Thoracic aorta (tissue), 2 donors: Measurements from ENCODE around the gene ZNF524. TPM values are rescaled to one million over a fixed set of nuclear protein-coding genes. Genes with fewer than 3 reads are reported as not detected.

ENCODE experiments used
- ATAC-seq: fragments of 150-250 bp; one replicate; pipeline ENCODE4 v1.8.0; 2017; ENCODE audit warnings: low read depth; ENCODE audit not compliant: insufficient number of reproducible peaks, low FRiP score
- DNase-seq: peaks from one replicate; pipeline ENCODE4 v3.0.0-alpha.2; 2020; ENCODE audit warnings: low spot score
- H3K27ac ChIP-seq, 2 donors: fragments of 200-600 bp; sonication (generic); 1 replicate in 1 of 2; 2 replicates in 1 of 2; pipeline ENCODE4 v1.5.1; 2016; ENCODE audit warnings: mild to moderate bottlenecking in 2 of 2, moderate library complexity in 2 of 2
- H3K27me3 ChIP-seq: fragments of 200-600 bp; sonication (generic); replicated peaks from 2 replicates; pipeline ENCODE4 v1.6.0; 2016; ENCODE audit warnings: mild to moderate bottlenecking; ENCODE audit not compliant: insufficient read depth
- H3K36me3 ChIP-seq: fragments of 200-600 bp; sonication (generic); one replicate; pipeline ENCODE4 v1.5.1; 2016
- H3K4me1 ChIP-seq, 2 donors: fragments of 200-600 bp; sonication (generic); 1 replicate in 1 of 2; 2 replicates in 1 of 2; pipeline versions ENCODE4 v1.5.1 to v1.6.0; 2016; ENCODE audit warnings: low read depth in 2 of 2, mild to moderate bottlenecking in 1 of 2; ENCODE audit not compliant: control insufficient read depth in 1 of 2
- H3K4me3 ChIP-seq: fragments of 200-600 bp; sonication (generic); 2 replicates; pipeline ENCODE4 v1.5.1; 2016; ENCODE audit warnings: mild to moderate bottlenecking
- H3K9me3 ChIP-seq: fragments of 200-600 bp; sonication (generic); 2 replicates; pipeline ENCODE4 v1.5.1; 2016
- CTCF ChIP-seq: fragments of 200-600 bp; sonication (generic); IDR thresholded peaks from one replicate; pipeline ENCODE4 v1.5.1; 2019; ENCODE audit warnings: antibody characterized with exemption
- total RNA-seq, 2 donors: library from RNA; depleted of rRNA; stranded (reverse); fragments of >200 nt; gene quantifications; one replicate each; pipeline versions ENCODE4 v1.1.0 to v1.2.3, GENCODE V29; 2016

The ZNF524 gene
- total RNA-seq, 2 donors from 2014 or later = 21.7 to 26.4 TPM

DNA sequence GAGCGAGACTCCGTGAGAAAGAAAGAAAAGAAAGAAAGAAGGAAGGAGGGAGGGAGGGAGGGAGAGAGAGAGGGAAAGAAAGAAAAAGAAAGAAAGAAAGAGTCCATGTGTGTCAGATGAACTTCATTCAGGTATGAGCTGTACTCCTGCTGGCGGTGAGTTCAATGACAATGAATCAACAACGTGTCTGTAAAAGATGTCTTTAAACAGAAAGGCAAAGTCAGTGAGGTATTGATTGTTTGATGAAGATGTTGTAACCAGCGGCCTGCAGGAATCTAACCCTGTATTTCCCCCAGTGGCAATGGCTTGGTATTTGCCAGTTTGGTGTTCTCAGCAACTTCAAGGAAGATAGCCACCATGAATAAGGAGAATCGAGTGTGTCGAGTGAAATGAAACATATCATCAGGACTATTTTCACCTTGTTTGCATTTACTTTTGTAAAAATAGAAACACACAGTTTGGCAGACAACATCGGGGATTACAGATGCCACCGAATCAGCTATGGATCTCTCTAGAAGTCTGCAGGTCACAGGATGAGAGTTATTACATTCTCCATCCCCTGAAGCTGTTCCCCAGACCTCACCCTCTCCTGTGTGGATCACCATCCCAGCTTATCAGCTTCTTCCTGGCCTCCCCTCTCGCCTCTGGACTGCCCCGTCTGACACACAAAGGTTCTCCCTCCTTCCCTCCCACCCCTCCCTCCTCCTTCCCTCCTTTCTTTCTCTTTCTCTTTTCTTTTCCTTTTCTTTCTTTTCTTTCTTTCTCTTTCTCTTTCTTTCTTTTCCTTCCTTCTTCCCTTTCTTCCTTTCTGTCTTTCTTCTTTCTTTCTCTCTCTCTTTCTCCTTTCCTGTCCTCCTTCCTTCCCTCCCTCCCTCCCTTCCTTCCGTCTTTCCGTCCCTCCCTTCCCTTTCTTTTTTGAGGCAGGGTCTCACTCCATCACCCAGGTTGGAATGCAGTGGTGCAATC lies 46.6 kb upstream of the ZNF524 start:
- no peaks in the 10 kb centered on the region for H3K27me3 ChIP-seq
- TF ChIP-seq CTCF = no peak
- no peak for DNase-seq
- H3K9me3 ChIP-seq = no peaks in the 10 kb centered on the region
- ATAC-seq = no peak
- no peak overlapping the region for H3K27ac ChIP-seq
- H3K36me3 ChIP-seq = no peaks in the 10 kb centered on the region
- H3K4me3 ChIP-seq = no peak overlapping the region
- peaks cover 9 to 13% of the 10 kb centered on the region in 2 donors for H3K4me1 ChIP-seq

GRCh38 chr19:55554302-55554701 lies 45.8 kb upstream of the ZNF524 start:
- no peak for ATAC-seq
- Histone ChIP-seq H3K27ac (no peak overlapping the region), H3K4me3 (no peak overlapping the region), H3K36me3 (no peaks in the 10 kb centered on the region), H3K4me1 (peaks cover 7 to 8% of the 10 kb centered on the region in 2 donors), H3K9me3 (no peaks in the 10 kb centered on the region), H3K27me3 (no peaks in the 10 kb centered on the region)
- TF ChIP-seq CTCF = no peak
- DNase-seq = no peak

DNA sequence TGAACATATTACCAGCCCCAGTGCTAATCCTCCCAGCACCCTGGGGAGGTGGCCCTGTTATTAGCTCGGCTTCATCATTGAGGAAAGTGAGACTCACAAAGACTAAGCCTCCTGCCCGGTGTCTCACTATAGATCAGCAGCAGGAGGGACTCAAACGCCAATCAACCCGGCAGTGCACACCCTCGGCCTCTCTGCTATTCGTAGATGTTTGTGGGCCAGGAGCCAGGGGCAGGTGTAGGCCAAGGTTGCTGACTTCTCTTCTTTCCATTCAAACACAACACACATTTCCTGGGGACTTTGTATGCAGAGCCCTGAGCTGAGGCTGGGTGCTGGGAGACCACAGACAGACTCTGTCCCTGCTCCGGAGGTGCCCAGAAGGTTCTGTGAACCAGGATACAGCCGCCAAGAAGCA lies 45.3 kb upstream of the ZNF524 start:
- ATAC-seq (no peak), DNase-seq (no peak)
- Histone ChIP-seq H3K4me3 (no peak overlapping the region), H3K4me1 (peaks cover 4 to 5% of the 10 kb centered on the region in 2 donors), H3K27me3 (no peaks in the 10 kb centered on the region), H3K36me3 (no peaks in the 10 kb centered on the region), H3K9me3 (no peaks in the 10 kb centered on the region), H3K27ac (no peak overlapping the region)
- no peak for TF ChIP-seq CTCF

GRCh38 chr19:55559684-55560083 lies 40.4 kb upstream of the ZNF524 start:
- H3K4me3 ChIP-seq = no peak overlapping the region
- H3K36me3 ChIP-seq = no peaks in the 10 kb centered on the region
- H3K9me3 ChIP-seq = no peaks in the 10 kb centered on the region
- no peak overlapping the region for H3K27ac ChIP-seq
- no peak for TF ChIP-seq CTCF
- DNase-seq = no peak
- H3K27me3 ChIP-seq = no peaks in the 10 kb centered on the region
- no peaks in the 10 kb centered on the region for H3K4me1 ChIP-seq
- no peak for ATAC-seq

GRCh38 chr19:55563261-55563690 lies 36.8 kb upstream of the ZNF524 start:
- TF ChIP-seq CTCF = no peak
- DNase-seq (no peak), ATAC-seq (no peak)
- no peaks in the 10 kb centered on the region for H3K36me3 ChIP-seq
- no peak overlapping the region for H3K4me3 ChIP-seq
- H3K27me3 ChIP-seq = no peaks in the 10 kb centered on the region
- H3K9me3 ChIP-seq = no peaks in the 10 kb centered on the region
- H3K27ac ChIP-seq = no peak overlapping the region
- H3K4me1 ChIP-seq = no peaks in the 10 kb centered on the region
